T-helper 17 cell (primary cell): ENCODE data around the gene PNMT. TPM values are rescaled to one million over a fixed set of nuclear protein-coding genes. Genes with fewer than 3 reads are reported as not detected.

ENCODE experiments used
- ATAC-seq: fragments of 150-1000 bp; cut with Tn5 transposase; 2 replicates; pipeline ENCODE4 v1.10.0; 2021; ENCODE audit warnings: mild to moderate bottlenecking, moderate library complexity
- DNase-seq, 3 donors: peaks; one replicate each; pipeline versions ENCODE4 v3.0.0 to v3.0.0-alpha.2; 2020 to 2021
- H3K9me3 ChIP-seq: one replicate; pipeline ENCODE4 v1.7.0; 2013; ENCODE audit warnings: low read length, mild to moderate bottlenecking; ENCODE audit not compliant: control insufficient read depth, poor library complexity, severe bottlenecking
- H3K27ac Mint-ChIP-seq: one replicate; pipeline ENCODE4 v1.8.0; 2022; ENCODE audit warnings: mild to moderate bottlenecking, moderate library complexity, mixed read lengths
- H3K27me3 Mint-ChIP-seq: one replicate; pipeline ENCODE4 v1.8.0; 2022; ENCODE audit warnings: mixed read lengths
- H3K36me3 Mint-ChIP-seq: one replicate; pipeline ENCODE4 v1.8.0; 2022; ENCODE audit warnings: low read depth, mixed read lengths
- H3K4me1 Mint-ChIP-seq: one replicate; pipeline ENCODE4 v1.8.0; 2022; ENCODE audit warnings: mild to moderate bottlenecking, mixed read lengths
- H3K4me3 Mint-ChIP-seq: one replicate; pipeline ENCODE4 v1.8.0; 2022; ENCODE audit warnings: mild to moderate bottlenecking, moderate library complexity, mixed read lengths
- total RNA-seq, 4 donors: library from RNA in 2 of 4; stranded (reverse) in 2 of 4; gene quantifications; one replicate each; pipeline ENCODE4 v1.2.3 and lab custom pipeline; 2022 to 2026

Gene PNMT, protein sequence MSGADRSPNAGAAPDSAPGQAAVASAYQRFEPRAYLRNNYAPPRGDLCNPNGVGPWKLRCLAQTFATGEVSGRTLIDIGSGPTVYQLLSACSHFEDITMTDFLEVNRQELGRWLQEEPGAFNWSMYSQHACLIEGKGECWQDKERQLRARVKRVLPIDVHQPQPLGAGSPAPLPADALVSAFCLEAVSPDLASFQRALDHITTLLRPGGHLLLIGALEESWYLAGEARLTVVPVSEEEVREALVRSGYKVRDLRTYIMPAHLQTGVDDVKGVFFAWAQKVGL
- not detected for total RNA-seq
- 0 reads per million in 2 donors for total RNA-seq (lab: John Stamatoyannopoulos, UW)

DNA sequence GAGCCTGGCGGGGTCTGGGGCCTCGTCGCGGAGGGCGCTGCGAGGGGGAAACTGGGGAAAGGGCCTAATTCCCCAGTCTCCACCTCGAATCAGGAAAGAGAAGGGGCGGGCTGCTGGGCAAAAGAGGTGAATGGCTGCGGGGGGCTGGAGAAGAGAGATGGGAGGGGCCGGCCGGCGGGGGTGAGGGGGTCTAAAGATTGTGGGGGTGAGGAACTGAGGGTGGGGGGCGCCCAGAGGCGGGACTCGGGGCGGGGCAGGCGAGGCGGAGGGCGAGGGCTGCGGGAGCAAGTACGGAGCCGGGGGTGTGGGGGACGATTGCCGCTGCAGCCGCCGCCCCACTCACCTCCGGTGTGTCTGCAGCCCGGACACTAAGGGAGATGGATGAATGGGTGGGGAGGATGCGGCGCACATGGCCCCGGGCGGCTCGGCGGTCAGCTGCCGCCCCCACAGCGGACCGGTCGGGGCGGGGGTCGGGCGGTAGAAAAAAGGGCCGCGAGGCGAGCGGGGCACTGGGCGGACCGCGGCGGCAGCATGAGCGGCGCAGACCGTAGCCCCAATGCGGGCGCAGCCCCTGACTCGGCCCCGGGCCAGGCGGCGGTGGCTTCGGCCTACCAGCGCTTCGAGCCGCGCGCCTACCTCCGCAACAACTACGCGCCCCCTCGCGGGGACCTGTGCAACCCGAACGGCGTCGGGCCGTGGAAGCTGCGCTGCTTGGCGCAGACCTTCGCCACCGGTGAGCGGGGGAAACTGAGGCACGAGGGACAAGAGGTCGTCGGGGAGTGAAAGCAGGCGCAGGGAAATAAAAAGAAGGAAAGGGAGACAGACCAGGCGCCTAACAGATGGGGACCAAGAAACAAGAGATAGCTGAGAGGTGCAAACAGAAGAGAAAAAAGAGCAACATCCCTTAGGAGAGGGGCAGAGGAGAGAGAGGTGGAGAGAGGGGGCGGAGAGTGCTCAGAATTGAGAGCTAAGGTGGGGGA, at the start of gene PNMT:
PNMT (plus strand) TSS at position 509 of the 980 bp plus-strand sequence; CDS start at position 532, 23 bp downstream.
- no peak within 1 kb of the TSS for H3K27ac Mint-ChIP-seq
- H3K4me1 Mint-ChIP-seq, result peaks cover 8% of the 10 kb centered on the region
- H3K9me3 ChIP-seq, result no peaks in the 10 kb centered on the region
- DNase-seq (peak; percentile 47 to 63 (median 57)), ATAC-seq (peak; percentile 79)
- H3K27me3 Mint-ChIP-seq, result peaks cover 29% of the 10 kb centered on the region
- H3K4me3 Mint-ChIP-seq, result peak within 1 kb of the TSS; percentile 85
- peaks cover 3% of the 10 kb centered on the region for H3K36me3 Mint-ChIP-seq

DNA sequence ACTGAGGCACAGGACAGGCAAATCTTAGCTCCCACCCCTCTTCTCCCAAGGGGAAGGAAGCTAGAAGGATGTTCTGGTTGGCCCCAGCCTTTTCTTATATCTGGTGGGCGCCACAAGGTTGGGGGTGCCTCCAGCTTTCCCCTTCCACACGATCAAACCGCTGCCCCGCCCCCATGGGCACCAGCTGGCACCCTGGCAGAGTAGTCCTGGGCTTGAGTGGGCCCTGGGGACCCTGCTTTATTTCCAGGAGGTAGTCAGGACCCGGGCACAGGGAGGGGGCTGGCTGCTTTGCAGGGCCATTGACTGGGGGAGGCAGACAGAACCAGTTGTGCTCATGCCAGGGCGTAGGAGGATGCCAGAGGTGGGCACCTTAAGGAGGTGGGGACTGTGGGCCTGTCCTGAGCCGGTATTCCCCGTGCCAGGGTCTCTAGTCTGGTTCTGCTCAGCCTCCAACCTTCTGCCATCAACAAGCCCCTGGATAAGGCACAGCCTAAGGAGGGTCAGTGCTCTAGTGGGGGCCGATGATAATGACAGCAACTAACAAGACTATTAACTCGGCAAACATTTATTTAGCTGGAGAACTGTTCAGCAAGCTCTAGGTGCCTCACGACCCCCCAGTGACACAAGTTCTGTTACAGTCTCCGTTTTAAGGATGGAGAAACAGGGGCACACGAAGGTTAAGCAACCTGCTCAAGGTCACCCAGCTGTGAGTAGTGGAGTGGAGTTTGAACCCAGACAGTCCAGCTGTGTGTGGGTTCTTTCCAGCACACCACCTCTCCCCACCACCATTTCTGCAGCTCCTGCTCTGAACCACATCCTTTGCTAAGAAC, 49.1 kb upstream of the PNMT start:
- DNase-seq (no peak), ATAC-seq (no peak)
- Mint-ChIP-seq H3K4me3 (peak overlapping the region; percentile 9), H3K36me3 (no peaks in the 10 kb centered on the region), H3K27ac (no peak overlapping the region), H3K4me1 (peaks cover 23% of the 10 kb centered on the region), H3K27me3 (peaks cover 17% of the 10 kb centered on the region)
- no peaks in the 10 kb centered on the region for H3K9me3 ChIP-seq

DNA sequence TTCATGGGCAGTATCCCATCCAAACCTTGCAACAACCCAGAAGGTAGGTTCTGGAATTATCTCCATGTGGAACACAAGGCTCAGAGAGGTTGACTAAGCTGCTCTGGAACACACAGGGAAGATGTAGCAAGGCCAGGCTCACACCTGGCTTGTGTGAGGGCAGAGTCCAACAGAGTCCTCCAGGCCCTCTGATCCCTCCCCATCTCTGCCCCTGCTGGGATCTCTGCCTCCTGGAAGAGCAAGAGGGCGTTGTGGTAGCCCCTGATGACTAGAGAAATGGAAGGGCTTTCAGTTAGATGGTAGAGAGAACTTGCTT, 48.5 kb upstream of the PNMT start:
- H3K4me1 Mint-ChIP-seq, result peaks cover 23% of the 10 kb centered on the region
- H3K4me3 Mint-ChIP-seq, result no peak overlapping the region
- no peak for ATAC-seq
- H3K27me3 Mint-ChIP-seq, result peaks cover 14% of the 10 kb centered on the region
- no peak for DNase-seq
- H3K36me3 Mint-ChIP-seq, result no peaks in the 10 kb centered on the region
- no peaks in the 10 kb centered on the region for H3K9me3 ChIP-seq
- H3K27ac Mint-ChIP-seq, result no peak overlapping the region

DNA sequence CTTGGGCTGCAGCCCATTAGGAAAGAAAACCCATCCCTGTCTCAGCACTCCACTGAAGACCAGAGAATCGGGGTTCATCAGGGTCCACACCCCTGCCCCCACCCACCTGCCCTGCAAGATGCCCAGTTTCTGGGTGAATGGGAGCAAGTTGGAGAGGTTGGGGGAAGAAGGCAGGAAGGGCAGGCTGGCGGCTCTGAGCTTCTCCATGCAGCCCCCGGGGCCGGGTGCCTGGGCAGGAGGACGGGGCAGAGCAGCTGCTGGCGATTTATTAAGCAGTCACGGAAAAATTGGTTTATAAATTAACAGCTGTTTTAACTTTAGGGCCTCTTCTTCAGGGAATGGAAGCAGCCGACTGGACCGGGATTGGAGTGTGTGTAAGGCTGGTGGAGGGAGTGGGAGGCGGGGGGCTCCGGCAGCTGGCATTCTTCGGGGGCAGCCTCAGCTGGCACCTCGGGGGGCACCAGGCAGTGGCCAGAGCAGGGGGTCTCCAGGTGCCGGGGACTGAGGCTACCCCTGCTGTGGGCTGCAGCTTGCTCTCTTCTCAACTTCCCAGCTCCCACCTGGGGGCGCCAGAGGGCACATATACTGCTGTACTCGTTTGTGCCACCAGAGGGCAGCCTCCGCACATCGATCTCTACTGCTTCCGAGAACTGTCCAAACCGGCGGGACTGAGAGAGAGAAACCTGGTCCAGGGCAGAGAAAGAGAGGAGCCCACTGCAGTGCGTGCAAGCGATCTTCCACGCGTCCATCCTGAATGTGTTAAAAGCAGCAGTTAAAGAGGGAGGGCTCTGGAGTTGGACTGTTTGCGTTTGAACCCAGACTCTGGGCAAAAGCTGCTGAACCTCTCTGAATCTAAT, 46.5 kb upstream of the PNMT start:
- ATAC-seq (peak; percentile 82), DNase-seq (peak; percentile 74 to 89 (median 82))
- no peaks in the 10 kb centered on the region for H3K36me3 Mint-ChIP-seq
- H3K4me1 Mint-ChIP-seq, result peaks cover 26% of the 10 kb centered on the region
- H3K27me3 Mint-ChIP-seq, result peaks cover 22% of the 10 kb centered on the region
- peak overlapping the region; percentile 82 for H3K27ac Mint-ChIP-seq
- H3K9me3 ChIP-seq, result no peaks in the 10 kb centered on the region
- peak overlapping the region; percentile 90 for H3K4me3 Mint-ChIP-seq

DNA sequence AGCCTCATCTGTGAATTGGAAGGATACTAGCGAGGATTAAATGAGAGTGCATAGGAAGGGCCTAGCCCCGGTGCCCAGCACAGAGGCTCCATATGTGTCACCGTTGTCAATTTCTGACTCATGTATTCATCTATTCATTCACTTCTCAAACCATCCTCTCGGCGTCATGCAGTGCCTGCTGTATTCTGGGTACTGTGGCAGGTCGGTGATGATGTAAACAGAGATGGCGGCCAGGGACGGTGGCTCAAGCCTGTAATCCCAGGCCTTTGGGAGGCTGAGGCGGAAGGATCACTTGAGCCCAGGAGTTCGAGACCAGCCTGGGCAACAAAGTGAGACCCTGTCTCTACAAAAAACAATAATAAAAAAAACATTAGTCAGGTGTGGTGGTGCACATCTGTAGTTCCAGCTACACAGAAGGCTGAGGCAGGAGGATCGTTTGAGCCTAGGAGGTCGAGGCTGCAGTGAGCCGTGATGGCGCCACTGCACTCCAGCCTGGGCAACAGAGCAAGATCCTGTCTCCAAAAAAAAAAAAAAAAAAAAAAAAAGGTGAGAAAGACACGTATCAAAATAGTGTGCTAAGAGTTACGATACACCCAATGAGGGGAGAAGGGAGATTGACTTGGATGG, 45.8 kb upstream of the PNMT start:
- ATAC-seq (peak; percentile 61), DNase-seq (peak in 1 of 3 donors; percentile 19)
- no peaks in the 10 kb centered on the region for H3K9me3 ChIP-seq
- no peaks in the 10 kb centered on the region for H3K36me3 Mint-ChIP-seq
- peak overlapping the region; percentile 90 for H3K4me3 Mint-ChIP-seq
- H3K27me3 Mint-ChIP-seq, result peaks cover 22% of the 10 kb centered on the region
- H3K27ac Mint-ChIP-seq, result peak overlapping the region; percentile 82
- H3K4me1 Mint-ChIP-seq, result peaks cover 28% of the 10 kb centered on the region

DNA sequence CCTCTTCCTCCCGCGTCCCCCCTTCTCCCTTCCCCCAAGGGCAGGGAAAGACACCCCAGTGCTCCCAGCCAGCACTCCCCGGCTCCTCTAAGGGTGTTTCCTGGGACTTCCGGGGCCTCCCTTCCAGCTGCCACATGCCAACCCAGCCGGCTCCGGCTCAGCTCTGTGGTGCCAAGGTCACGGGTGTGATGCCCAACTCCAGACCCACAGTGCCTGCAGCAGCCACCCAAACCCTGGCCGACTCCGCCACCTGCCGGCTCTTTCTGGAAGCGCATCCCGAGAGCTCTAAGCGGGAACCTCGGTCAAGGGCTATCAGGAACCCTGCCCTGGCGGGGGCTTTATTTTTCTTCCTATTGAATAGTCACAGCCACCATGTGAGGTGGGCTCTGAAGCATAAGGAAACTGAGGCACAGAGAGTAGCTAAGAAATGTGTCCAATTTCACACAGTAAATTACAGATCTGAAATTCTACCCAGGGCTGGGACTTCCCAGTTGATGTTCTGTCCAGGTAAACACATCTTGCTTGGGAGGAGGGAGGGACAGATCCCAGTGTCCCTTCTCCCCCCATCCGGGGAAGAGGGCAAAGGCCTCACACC, 44.8 kb upstream of the PNMT start:
- Mint-ChIP-seq H3K27me3 (peaks cover 24% of the 10 kb centered on the region), H3K36me3 (no peaks in the 10 kb centered on the region), H3K27ac (peak overlapping the region; percentile 59), H3K4me3 (peak overlapping the region; percentile 62), H3K4me1 (peaks cover 25% of the 10 kb centered on the region)
- DNase-seq (peak; percentile 71 to 89 (median 75)), ATAC-seq (peak; percentile 65)
- H3K9me3 ChIP-seq, result no peaks in the 10 kb centered on the region

DNA sequence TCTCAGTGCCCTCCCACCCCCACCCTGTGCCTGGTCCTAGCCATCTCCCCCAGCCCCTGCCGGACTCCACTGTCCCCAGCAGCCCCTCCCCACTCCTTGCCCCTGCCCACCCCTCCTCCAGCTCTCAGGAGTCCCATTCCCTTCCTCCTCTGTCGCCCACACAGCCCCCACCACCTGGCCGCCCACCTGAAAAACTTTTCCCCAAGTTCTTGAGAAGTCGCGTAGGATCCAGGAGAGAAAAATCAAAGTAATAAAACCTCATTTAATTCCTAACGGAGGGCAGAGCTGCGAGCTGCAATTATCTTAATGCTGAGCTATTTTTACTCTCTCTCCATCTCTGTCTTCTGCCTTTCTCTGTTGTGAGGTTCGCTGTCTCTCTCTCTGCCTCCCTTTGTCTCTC, 43.9 kb upstream of the PNMT start:
- H3K27ac Mint-ChIP-seq, result no peak overlapping the region

DNA sequence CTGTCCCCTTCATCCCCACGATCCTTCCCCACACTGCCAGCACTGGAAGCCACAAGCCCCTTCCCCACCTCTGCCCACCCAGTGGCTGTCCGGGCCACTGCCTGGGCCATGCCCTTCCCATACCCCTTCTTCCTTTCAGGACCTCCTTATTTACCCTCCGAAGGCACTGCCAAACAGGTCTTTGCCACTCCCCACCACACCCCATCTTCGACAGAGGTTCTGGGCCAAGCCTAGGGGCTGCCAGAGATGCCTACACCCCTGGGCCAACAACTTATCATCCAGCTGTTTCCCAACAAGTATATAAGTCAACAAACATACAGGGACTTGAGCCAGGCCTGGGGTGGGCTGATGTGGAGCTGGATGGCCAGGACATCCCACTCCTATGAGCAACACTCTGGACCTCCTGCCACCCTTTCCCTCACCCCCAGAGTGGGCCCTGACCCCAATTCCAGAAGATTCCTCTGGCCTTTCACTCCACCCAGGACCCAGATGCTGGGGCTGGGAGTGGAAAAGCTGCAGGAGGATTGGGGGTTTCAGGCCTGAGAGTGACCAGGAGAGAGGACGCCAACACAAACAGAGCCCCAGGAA, 43.0 kb upstream of the PNMT start:
- Mint-ChIP-seq H3K4me1 (peaks cover 23% of the 10 kb centered on the region), H3K4me3 (no peak overlapping the region), H3K27ac (no peak overlapping the region), H3K27me3 (peaks cover 34% of the 10 kb centered on the region), H3K36me3 (peaks cover 3% of the 10 kb centered on the region)
- DNase-seq (no peak), ATAC-seq (no peak)
- no peaks in the 10 kb centered on the region for H3K9me3 ChIP-seq

More for the DNA sequence above, 43.9 kb upstream of the PNMT start:
- H3K27me3 Mint-ChIP-seq, result peaks cover 30% of the 10 kb centered on the region
- H3K36me3 Mint-ChIP-seq, result peaks cover 3% of the 10 kb centered on the region
- H3K9me3 ChIP-seq, result no peaks in the 10 kb centered on the region
- H3K4me1 Mint-ChIP-seq, result peaks cover 23% of the 10 kb centered on the region
- DNase-seq, result no peak
- ATAC-seq, result no peak
- H3K4me3 Mint-ChIP-seq, result no peak overlapping the region

DNA sequence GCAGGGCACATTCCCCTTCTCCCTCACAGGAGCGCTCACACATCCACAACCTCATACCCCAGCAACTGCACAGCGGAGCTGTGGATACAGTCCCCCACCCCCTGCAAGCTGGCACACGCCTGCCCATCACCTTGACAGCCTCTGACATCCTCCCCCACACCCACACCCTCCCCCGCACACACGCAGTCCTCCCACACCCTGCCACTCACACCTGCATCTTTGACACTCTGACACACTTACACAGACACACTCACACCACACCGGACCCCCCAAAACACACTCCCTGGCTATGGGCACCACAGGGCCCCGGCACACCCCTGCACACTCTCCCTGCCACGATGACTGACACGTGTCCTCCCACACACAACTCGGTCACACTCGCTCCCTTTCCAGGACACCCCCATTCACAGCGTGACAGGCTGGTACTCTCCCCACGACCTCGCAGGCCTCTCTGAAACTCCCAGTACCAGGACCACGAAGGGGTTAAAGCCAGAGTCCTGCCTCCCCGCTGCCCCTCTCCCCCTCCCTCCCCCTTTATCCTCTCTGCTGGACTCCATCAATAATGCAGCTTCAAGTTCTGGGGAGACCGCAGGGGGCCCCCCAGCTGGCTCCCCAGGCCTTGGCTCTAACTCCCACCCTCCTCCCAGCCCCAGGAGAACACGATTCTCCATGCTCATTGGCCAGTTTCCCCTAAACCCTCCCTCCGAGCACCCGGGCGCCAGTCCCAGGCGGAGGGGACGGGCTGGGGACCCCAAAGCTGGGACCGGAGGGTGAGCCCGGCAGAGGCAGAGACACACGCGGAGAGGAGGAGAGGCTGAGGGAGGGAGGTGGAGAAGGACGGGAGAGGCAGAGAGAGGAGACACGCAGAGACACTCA, 41.8 kb upstream of the PNMT start, which contains the start of gene PPP1R1B:
PPP1R1B (plus strand) TSS at position 782 of the 876 bp plus-strand sequence. CDS start 441 bp downstream, outside the sequence.
- DNase-seq, result no peak
- H3K27ac Mint-ChIP-seq, result no peak within 1 kb of the TSS
- H3K36me3 Mint-ChIP-seq, result peaks cover 5% of the 10 kb centered on the region
- no peaks in the 10 kb centered on the region for H3K9me3 ChIP-seq
- peaks cover 25% of the 10 kb centered on the region for H3K4me1 Mint-ChIP-seq
- H3K27me3 Mint-ChIP-seq, result peaks cover 40% of the 10 kb centered on the region
- ATAC-seq, result no peak
- peak within 1 kb of the TSS; percentile 80 for H3K4me3 Mint-ChIP-seq

DNA sequence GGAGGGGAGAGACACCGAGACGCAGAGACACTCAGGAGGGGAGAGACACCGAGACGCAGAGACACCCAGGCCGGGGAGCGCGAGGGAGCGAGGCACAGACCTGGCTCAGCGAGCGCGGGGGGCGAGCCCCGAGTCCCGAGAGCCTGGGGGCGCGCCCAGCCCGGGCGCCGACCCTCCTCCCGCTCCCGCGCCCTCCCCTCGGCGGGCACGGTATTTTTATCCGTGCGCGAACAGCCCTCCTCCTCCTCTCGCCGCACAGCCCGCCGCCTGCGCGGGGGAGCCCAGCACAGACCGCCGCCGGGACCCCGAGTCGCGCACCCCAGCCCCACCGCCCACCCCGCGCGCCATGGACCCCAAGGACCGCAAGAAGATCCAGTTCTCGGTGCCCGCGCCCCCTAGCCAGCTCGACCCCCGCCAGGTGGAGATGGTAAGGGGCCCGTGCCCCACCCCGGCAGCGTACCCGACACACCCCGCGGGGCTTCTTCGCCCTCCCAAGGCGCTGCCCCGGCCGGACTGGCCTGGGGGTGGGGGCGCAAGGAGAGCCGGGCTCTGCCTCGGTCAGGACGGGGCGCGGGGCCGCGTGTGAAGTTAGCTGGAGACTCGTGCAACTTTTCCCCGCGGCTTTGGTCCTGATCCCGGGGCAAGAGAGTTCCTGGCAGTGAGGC, 41.1 kb upstream of the PNMT start:
- Mint-ChIP-seq H3K4me3 (no peak overlapping the region), H3K27ac (no peak overlapping the region), H3K27me3 (peaks cover 47% of the 10 kb centered on the region), H3K36me3 (peaks cover 5% of the 10 kb centered on the region), H3K4me1 (peaks cover 26% of the 10 kb centered on the region)
- DNase-seq (no peak), ATAC-seq (no peak)
- H3K9me3 ChIP-seq, result no peaks in the 10 kb centered on the region
